Fibroblast of villous mesenchyme (primary cell): ENCODE data around the gene SMLR1. TPM values are rescaled to one million over a fixed set of nuclear protein-coding genes. Genes with fewer than 3 reads are reported as not detected.
"Not testable (repeated sequence)": the region's sequence is repeated elsewhere in the genome, so short reads cannot be mapped to it uniquely, and the experiment has no call there.

Experiments
- DNase-seq: peaks from one replicate; pipeline ENCODE4 v3.0.0-alpha.2; 2010; ENCODE audit warnings: low read depth
- H3K4me3 ChIP-seq: 2 replicates; pipeline ENCODE4 v1.5.1; 2011; ENCODE audit warnings: low read depth, mild to moderate bottlenecking, low read length
- total RNA-seq: library from RNA; depleted of rRNA; stranded (reverse); fragments of >200 nt; gene quantifications from 2 replicates; pipeline ENCODE4 v1.2.3, GENCODE V29; 2012
- TF ChIP-seq, protein P1 (sequence below): IDR thresholded peaks from 2 replicates; pipeline ENCODE4 v1.5.1; 2012; ENCODE audit warnings: low read depth, mild to moderate bottlenecking, low read length; ENCODE audit not compliant: insufficient read depth

SMLR1 gene
- total RNA-seq, 1 donor = not detected

DNA sequence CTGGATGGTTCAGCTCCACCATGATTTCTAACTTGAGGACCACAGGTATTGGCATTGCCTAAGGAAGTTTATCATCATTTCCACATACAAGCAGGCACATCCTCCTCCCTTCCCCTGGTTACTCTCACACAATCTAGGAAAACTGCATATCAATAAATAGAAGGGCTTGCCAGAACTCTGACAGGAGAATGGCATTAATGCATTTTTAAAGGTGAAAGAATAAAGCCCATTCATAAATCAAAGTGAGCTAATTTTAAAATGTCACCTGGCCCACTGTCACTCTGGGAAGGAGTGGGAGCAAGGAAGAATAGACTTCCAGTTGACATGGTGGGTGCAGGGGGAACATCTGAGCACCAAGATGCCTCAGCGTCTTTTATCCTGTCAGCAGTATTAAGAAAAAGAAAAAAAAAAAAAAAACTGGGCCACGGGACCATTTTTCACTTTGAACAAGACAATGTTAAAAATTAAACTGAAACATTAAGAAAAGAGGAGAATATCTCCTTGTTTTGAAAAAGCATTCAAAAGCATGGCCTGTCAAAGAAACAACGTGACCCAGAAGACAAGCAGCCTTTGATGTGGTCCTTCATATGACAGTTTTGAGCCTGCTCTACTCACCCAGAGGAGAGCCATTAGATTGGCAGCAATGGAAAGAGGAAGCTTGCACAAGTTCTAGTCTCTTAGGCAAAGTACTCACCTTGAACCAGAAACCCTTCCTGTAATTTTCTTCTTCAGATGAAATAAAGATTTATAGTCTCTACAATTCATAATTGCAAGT is 39.3 kb upstream of the SMLR1 start:
- TF ChIP-seq, protein P1, sequence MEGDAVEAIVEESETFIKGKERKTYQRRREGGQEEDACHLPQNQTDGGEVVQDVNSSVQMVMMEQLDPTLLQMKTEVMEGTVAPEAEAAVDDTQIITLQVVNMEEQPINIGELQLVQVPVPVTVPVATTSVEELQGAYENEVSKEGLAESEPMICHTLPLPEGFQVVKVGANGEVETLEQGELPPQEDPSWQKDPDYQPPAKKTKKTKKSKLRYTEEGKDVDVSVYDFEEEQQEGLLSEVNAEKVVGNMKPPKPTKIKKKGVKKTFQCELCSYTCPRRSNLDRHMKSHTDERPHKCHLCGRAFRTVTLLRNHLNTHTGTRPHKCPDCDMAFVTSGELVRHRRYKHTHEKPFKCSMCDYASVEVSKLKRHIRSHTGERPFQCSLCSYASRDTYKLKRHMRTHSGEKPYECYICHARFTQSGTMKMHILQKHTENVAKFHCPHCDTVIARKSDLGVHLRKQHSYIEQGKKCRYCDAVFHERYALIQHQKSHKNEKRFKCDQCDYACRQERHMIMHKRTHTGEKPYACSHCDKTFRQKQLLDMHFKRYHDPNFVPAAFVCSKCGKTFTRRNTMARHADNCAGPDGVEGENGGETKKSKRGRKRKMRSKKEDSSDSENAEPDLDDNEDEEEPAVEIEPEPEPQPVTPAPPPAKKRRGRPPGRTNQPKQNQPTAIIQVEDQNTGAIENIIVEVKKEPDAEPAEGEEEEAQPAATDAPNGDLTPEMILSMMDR = no peak
- no peak overlapping the region for H3K4me3 ChIP-seq
- no peak for DNase-seq

DNA sequence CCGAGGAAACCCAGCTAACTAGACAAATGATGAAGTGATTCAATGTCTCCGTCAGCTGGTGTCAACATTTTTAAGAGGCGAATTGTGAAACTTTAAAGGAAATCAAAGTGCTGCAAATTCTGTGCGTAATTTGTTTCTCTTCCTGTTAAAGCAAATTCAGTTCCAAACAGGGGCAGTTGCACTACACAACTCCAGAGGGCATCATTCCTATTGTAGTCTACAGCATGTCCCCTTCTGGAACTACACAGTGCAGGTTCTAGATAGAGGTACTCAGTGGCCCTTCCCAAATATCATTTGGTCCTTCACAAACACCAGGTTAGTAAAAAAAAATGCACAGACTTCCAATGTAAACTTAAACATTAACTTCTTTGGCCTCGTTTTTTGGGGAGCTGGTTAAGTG is 38.3 kb upstream of the SMLR1 start:
- TF ChIP-seq, protein P1 = no peak
- no peak overlapping the region for H3K4me3 ChIP-seq
- DNase-seq = no peak

DNA sequence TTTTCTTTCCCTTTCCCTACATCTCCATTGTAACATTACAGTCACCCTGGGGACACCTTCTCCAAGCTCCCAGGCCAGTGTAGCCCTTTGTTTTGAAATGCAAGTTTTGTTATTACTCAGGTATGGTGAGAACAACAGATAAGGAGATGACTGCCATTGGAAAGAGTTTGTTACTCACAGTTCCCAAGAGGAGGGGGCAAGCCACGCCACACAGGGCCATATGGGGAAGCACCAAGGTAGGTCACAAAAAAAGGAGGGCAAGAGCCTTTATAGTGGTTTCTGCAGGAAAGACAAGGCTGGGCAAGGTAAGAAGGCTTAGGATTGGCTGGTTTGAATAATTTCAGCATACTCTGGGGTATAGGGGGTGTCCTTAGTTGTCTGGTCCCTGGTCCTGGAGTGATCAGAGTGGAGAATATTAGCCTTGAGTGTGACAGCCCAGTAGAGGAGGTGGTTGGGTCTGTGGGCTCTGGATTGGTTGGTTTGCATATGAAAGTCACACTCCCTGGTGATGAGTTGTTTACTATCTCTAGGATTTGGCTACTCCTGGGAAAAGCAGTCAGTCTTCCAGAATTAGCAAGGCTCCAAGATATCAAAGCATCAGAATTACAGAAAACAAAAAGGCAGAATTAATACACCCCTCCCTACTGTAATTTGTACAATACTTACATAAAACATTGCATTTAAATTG is 33.1 kb upstream of the SMLR1 start:
- no peak overlapping the region for H3K4me3 ChIP-seq
- DNase-seq = no peak
- TF ChIP-seq, protein P1 = no peak

DNA sequence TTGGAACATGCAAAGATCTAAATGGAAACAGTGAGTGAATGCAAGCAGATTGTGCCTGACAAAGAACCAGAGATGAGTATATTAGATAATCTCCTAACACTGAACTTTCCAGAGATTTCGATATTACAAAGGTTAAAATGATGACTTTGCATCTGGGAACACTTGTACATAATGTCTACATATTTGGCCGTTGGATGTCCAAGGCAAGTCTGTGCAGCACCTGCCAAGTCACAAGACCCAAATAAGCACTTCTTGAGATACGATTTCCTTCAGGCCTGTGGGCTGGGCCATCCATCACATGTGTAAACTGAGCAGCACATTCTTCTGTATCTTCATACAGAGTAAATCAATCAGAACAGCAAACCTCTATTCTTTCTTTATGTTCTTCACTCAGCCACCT is 32.5 kb upstream of the SMLR1 start:
- H3K4me3 ChIP-seq = no peak overlapping the region
- TF ChIP-seq, protein P1 = no peak
- no peak for DNase-seq

DNA sequence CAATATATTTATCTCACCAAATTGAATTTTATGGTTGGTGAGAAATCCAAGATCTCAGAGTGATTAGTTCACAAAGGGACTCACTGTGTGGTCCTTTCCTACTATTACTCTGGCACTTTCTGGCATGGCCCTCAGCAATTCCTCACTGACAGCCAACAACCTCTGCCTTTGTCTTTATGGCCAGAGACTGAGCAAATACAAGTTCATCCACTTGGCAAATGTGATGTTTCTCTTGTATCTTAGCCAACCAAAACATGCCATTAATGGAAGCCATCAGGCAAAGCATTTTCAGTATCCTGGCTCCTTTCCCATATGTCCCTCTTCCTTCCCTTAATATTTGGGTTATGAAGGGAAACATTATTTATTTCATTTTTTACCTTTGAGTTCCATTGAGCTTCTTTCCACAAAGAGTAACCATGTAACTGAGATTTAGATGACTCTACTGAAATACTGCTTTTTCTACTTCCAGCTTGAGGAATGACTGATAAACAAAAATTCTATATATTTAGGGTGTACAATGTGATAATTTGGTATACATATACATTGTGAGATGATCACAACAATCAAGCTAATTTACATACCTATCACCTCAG is 30.8 kb upstream of the SMLR1 start:
- TF ChIP-seq, protein P1 = no peak
- DNase-seq = peak; percentile 14
- no peak overlapping the region for H3K4me3 ChIP-seq

DNA sequence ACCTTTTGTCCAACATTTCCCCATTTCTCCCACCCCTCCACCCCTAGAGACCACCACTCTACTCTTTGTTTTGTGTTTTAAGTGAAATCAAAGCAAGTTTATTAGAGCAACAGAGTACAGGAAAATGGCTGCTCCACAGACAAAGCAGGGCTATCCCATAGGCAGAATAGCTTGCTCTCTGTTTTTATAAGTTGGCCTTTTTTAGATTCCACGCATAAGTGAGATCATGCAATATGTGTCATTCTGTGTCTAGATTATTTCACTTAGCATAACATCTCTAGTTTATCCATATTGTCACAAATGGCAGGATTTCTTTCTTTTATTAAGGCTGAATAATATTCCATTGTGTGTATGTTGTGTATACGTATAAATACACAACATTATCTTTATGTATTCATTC is 30.1 kb upstream of the SMLR1 start:
- DNase-seq = no peak
- no peak overlapping the region for H3K4me3 ChIP-seq
- TF ChIP-seq, protein P1 = no peak

DNA sequence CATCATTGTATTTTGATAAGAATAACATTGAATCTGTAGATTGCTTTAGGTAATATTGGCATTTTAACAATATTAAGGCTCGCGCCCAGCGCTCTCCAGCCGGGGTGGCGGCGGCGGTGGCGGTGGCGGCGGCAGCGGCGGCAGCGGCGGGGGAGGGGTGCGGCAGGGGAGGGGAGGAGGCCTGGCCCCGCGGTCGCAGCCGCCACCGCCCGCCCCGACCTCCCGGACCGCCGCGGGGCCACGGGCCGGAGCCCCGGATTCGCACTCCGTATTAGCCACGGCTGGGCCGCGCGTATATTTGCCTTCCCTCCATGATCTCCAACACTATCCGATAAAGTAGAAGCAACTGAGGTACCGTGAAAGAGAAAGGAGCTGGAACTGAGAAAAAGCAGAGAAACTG is 25.8 kb upstream of the SMLR1 start:
- H3K4me3 ChIP-seq, DNase-seq: not testable (repeated sequence)
